GM21576 (cell line): Measurements from ENCODE around the gene G6PC3.
"Not testable (repeated sequence)": the region's sequence is repeated elsewhere in the genome, so short reads cannot be mapped to it uniquely, and the experiment has no call there.

ENCODE experiments used
- ATAC-seq: cut with Tn5 transposase; IDR thresholded peaks from one replicate; pipeline ENCODE4 v1.9.1; 2021; ENCODE audit warnings: mild to moderate bottlenecking, moderate library complexity; ENCODE audit not compliant: unreplicated experiment

G6PC3 gene

GRCh38 chr17:44070455-44071197, at the start of gene G6PC3:
TSS of gene G6PC3 (plus strand) at chr17:44070735. CDS start at chr17:44070966, 231 bp downstream.
- peak; percentile 59 for ATAC-seq

GRCh38 chr17:44021227-44021626, 49.3 kb upstream of the G6PC3 start:
- ATAC-seq: not testable (repeated sequence)

GRCh38 chr17:44022246-44022645, 48.3 kb upstream of the G6PC3 start:
- no peak for ATAC-seq

- ATAC-seq: no peak
Measured at GRCh38 chr17:44023545-44024270, 46.8 kb upstream of the G6PC3 start.

GRCh38 chr17:44024271-44024663, 46.3 kb upstream of the G6PC3 start:
- ATAC-seq: no peak

- no peak for ATAC-seq
Measured at GRCh38 chr17:44024853-44025252, 45.7 kb upstream of the G6PC3 start.

GRCh38 chr17:44029736-44030135, 40.8 kb upstream of the G6PC3 start:
- ATAC-seq: no peak

- ATAC-seq: no peak
Measured at GRCh38 chr17:44030482-44030881, 40.1 kb upstream of the G6PC3 start.

GRCh38 chr17:44033861-44034408, 36.6 kb upstream of the G6PC3 start:
- no peak for ATAC-seq

- ATAC-seq: not testable (repeated sequence)
Measured at GRCh38 chr17:44034688-44035087, 35.8 kb upstream of the G6PC3 start.

GRCh38 chr17:44037471-44037870, 33.1 kb upstream of the G6PC3 start:
- no peak for ATAC-seq

GRCh38 chr17:44038604-44039011, 31.9 kb upstream of the G6PC3 start:
- ATAC-seq: no peak

- ATAC-seq: no peak
Measured at GRCh38 chr17:44039829-44040635, 30.5 kb upstream of the G6PC3 start.

- no peak for ATAC-seq
Measured at GRCh38 chr17:44043272-44043696, 27.3 kb upstream of the G6PC3 start.

- no peak for ATAC-seq
Measured at GRCh38 chr17:44044071-44044470, 26.5 kb upstream of the G6PC3 start.

- ATAC-seq: no peak
Measured at GRCh38 chr17:44045486-44045885, 25.0 kb upstream of the G6PC3 start.

- ATAC-seq: not testable (repeated sequence)
Measured at GRCh38 chr17:44046893-44047292, 23.6 kb upstream of the G6PC3 start.

GRCh38 chr17:44049294-44050060, 21.1 kb upstream of the G6PC3 start:
- no peak for ATAC-seq

GRCh38 chr17:44053125-44053872, 17.2 kb upstream of the G6PC3 start:
- ATAC-seq: no peak
